B cell (primary cell): ENCODE results near the gene KLF1. TPM values are rescaled to one million over a fixed set of nuclear protein-coding genes. Genes with fewer than 3 reads are reported as not detected.

Source experiments
- ATAC-seq: fragments of 200-7000 bp; cut with Tn5 transposase; one replicate; pipeline ENCODE4 v1.10.0; 2021; ENCODE audit warnings: low read depth, mild to moderate bottlenecking, moderate number of reproducible peaks, moderate library complexity
- CTCF ChIA-PET: fragments of 350-600 bp; sonication (Branson Sonifier 250); formaldehyde crosslinking; loops from one replicate; lab custom pipeline; 2021; ENCODE audit warnings: antibody characterized with exemption, inconsistent platforms; lab: Charles Lee
- POLR2A ChIA-PET: fragments of 350-600 bp; sonication (Branson Sonifier 250); formaldehyde crosslinking; loops from one replicate; lab custom pipeline; 2021; ENCODE audit warnings: antibody characterized with exemption; lab: Charles Lee
- DNase-seq: peaks from one replicate; pipeline ENCODE4 v3.0.0; 2013
- H2AFZ ChIP-seq: 2 replicates; pipeline ENCODE4 v1.6.1; 2012; ENCODE audit warnings: mild to moderate bottlenecking, low read depth, low read length; ENCODE audit not compliant: insufficient read depth, poor library complexity, severe bottlenecking
- H3K27ac ChIP-seq, 2 donors: 1 replicate in 1 of 2; 2 replicates in 1 of 2; pipeline ENCODE4 v1.5.1; 2012 to 2013; ENCODE audit warnings: low read length in 2 of 2, mild to moderate bottlenecking in 2 of 2, moderate library complexity in 1 of 2
- H3K27me3 ChIP-seq, 4 experiments: fragments of 200-600 bp in 1 of 4; sonication (generic) in 1 of 4; replicated peaks in 1 of 4; 1 replicate in 2 of 4; 2 replicates in 2 of 4; pipeline versions ENCODE4 v1.6.1 to v1.7.0; 2013 to 2016; ENCODE audit warnings: low read length in 3 of 4, mild to moderate bottlenecking in 2 of 4, mixed read lengths in 1 of 4, moderate library complexity in 1 of 4; ENCODE audit not compliant: insufficient read depth in 4 of 4, control insufficient read depth in 3 of 4; ENCODE audit errors: control extremely low read depth in 1 of 4
- H3K36me3 ChIP-seq, 2 experiments: replicated peaks in 1 of 2; 1 replicate in 1 of 2; 2 replicates in 1 of 2; pipeline versions ENCODE4 v1.6.1 to v1.7.1; 2013; ENCODE audit warnings: low read length in 1 of 2; ENCODE audit not compliant: insufficient read depth in 2 of 2, control insufficient read depth in 1 of 2; ENCODE audit errors: control extremely low read depth in 1 of 2, extremely low read depth in 1 of 2
- H3K4me1 ChIP-seq, 2 donors: fragments of 200-600 bp in 1 of 2; sonication (generic) in 1 of 2; 1 replicate in 1 of 2; 2 replicates in 1 of 2; pipeline versions ENCODE4 v1.5.1 to v1.6.1; 2013 to 2017; ENCODE audit warnings: low read length in 2 of 2; ENCODE audit not compliant: control insufficient read depth in 2 of 2, insufficient read depth in 2 of 2
- H3K4me2 ChIP-seq: replicated peaks from 2 replicates; pipeline ENCODE3; 2012; ENCODE audit warnings: mild to moderate bottlenecking, low read depth, low read length; ENCODE audit not compliant: poor library complexity, severe bottlenecking
- H3K4me3 ChIP-seq, 5 experiments: fragments of 200-600 bp in 1 of 5; sonication (generic) in 1 of 5; 1 replicate in 3 of 5; 2 replicates in 2 of 5; pipeline versions ENCODE4 v1.5.1 to v1.7.0; 2011 to 2016; ENCODE audit warnings: low read length in 4 of 5, mild to moderate bottlenecking in 4 of 5, low read depth in 2 of 5, control low read depth in 1 of 5, moderate library complexity in 1 of 5; ENCODE audit not compliant: insufficient read depth in 1 of 5; ENCODE audit errors: control extremely low read depth in 1 of 5, extremely low read depth in 1 of 5
- H3K79me2 ChIP-seq: fragments of 200-600 bp; sonication (generic); one replicate; pipeline ENCODE4 v1.6.0; 2016; ENCODE audit warnings: low read length; ENCODE audit not compliant: control insufficient read depth, insufficient read depth
- H3K9ac ChIP-seq: fragments of 200-600 bp; sonication (generic); 2 replicates; pipeline ENCODE4 v1.6.1; 2017; ENCODE audit warnings: mild to moderate bottlenecking, low read length, moderate library complexity
- H3K9me3 ChIP-seq, 3 donors: one replicate each; pipeline versions ENCODE4 v1.6.1 to v1.7.1; 2013; ENCODE audit warnings: low read length in 2 of 3; ENCODE audit not compliant: control insufficient read depth in 2 of 3, insufficient read depth in 1 of 3; ENCODE audit errors: control extremely low read depth in 1 of 3
- H4K20me1 ChIP-seq: 2 replicates; pipeline ENCODE4 v1.6.0; 2012; ENCODE audit warnings: mild to moderate bottlenecking, low read length; ENCODE audit not compliant: insufficient read depth, control insufficient read depth, poor library complexity, severe bottlenecking
- H3K27ac Mint-ChIP-seq: one replicate; pipeline ENCODE4 v1.8.0; 2021; ENCODE audit warnings: mixed read lengths
- H3K27me3 Mint-ChIP-seq: one replicate; pipeline ENCODE4 v1.8.0; 2021; ENCODE audit warnings: mixed read lengths
- H3K4me1 Mint-ChIP-seq: one replicate; pipeline ENCODE4 v1.8.0; 2021; ENCODE audit warnings: mixed read lengths
- H3K4me3 Mint-ChIP-seq: one replicate; pipeline ENCODE4 v1.8.0; 2021; ENCODE audit warnings: mixed read lengths
- H3K9me3 Mint-ChIP-seq: one replicate; pipeline ENCODE4 v1.8.0; 2022; ENCODE audit warnings: mixed read lengths; ENCODE audit not compliant: insufficient read depth
- CTCF ChIP-seq: fragments of 200-600 bp; IDR thresholded peaks from one replicate; pipeline ENCODE4 v1.8.0; 2022; ENCODE audit warnings: antibody characterized with exemption, mild to moderate bottlenecking
- EZH2 ChIP-seq: IDR thresholded peaks from 2 replicates; pipeline ENCODE4 v1.6.1; 2012; ENCODE audit warnings: borderline replicate concordance, low read depth, mild to moderate bottlenecking, moderate library complexity, low read length; ENCODE audit not compliant: insufficient read depth, poor library complexity, severe bottlenecking
- WGBS: methylation state at CpG from one replicate; pipeline ENCODE4 v1.1.5; 2013; ENCODE audit warnings: missing lambda C conversion rate; ENCODE audit not compliant: insufficient coverage; 5-methylcytosine and 5-hydroxymethylcytosine counted together
- intact Hi-C: fragments of 100-400 bp; cut with micrococcal nuclease; formaldehyde crosslinking; loops from one replicate; pipeline ENCODE4 v1.10.0; 2022
- polyA plus RNA-seq: library from polyadenylated mRNA; depleted of rRNA; stranded (reverse); fragments of >200 nt; gene quantifications from 2 replicates; pipeline ENCODE4 v1.2.3, GENCODE V29; 2012
- total RNA-seq, 2 donors: library from RNA; stranded (reverse); fragments of 120-200 nt in 1 of 2; gene quantifications; 1 replicate in 1 of 2; 2 replicates in 1 of 2; pipeline versions ENCODE4 v1.2.3 to v1.2.4, GENCODE V29; 2013 to 2022

KLF1 gene
- total and polyA plus RNA-seq, 2 donors (not counting 1 experiment from before 2014, with no cell fraction given) = not detected

- Mint-ChIP-seq H3K4me3 (no peak overlapping the region), H3K27ac (no peak overlapping the region), H3K4me1 (no peaks in the 10 kb centered on the region), H3K9me3 (no peaks in the 10 kb centered on the region), H3K27me3 (no peaks in the 10 kb centered on the region)
- Histone ChIP-seq H2AFZ (no peak overlapping the region), H3K27ac (no peak overlapping the region), H3K4me1 (no peaks in the 10 kb centered on the region), H3K36me3 (peaks cover 0 to 27% of the 10 kb centered on the region in 2 experiments), H3K4me3 (no peak overlapping the region), H3K9me3 (no peaks in the 10 kb centered on the region), H3K9ac (no peak overlapping the region), H3K79me2 (no peaks in the 10 kb centered on the region), H3K27me3 (no peaks in the 10 kb centered on the region), H4K20me1 (no peaks in the 10 kb centered on the region), H3K4me2 (no peak overlapping the region)
- TF ChIP-seq EZH2 (no peak), CTCF (no peak)
- ChIA-PET CTCF (interaction anchor here (0.9 to 1.1 kb wide), 2 partner anchors 10 to 14 kb away, joined by 4 read pairs; partner anchors contain the start of gene GCDH), POLR2A (no interaction called here)
- intact Hi-C loops = no loop called here
- DNase-seq = no peak
- ATAC-seq = no peak
- WGBS = 71% methylated on average over 10 of the region's 10 CpGs
These were observed 13.0 kb upstream of the KLF1 start for GRCh38 chr19:12899891-12900518.

GRCh38 chr19:12896460-12896859 lies 9.5 kb upstream of the KLF1 start:
- H3K27me3 Mint-ChIP-seq = no peaks in the 10 kb centered on the region
- peaks cover 10% of the 10 kb centered on the region for H3K4me1 Mint-ChIP-seq
- H4K20me1 ChIP-seq = peaks cover 3% of the 10 kb centered on the region
- POLR2A ChIA-PET = no interaction called here
- intact Hi-C loops = no loop called here
- no peak overlapping the region for H3K27ac ChIP-seq
- no peaks in the 10 kb centered on the region for H3K27me3 ChIP-seq
- peaks cover 0 to 40% of the 10 kb centered on the region in 2 experiments for H3K36me3 ChIP-seq
- peaks cover 9% of the 10 kb centered on the region for H3K79me2 ChIP-seq
- no peak overlapping the region for H3K4me3 Mint-ChIP-seq
- H3K9me3 ChIP-seq = no peaks in the 10 kb centered on the region
- no peak overlapping the region for H2AFZ ChIP-seq
- no peak overlapping the region for H3K4me2 ChIP-seq
- CTCF ChIA-PET = no interaction called here
- TF ChIP-seq EZH2 (no peak), CTCF (no peak)
- no peak overlapping the region for H3K4me3 ChIP-seq
- 100% methylated on average over 17 of the region's 17 CpGs for WGBS
- no peaks in the 10 kb centered on the region for H3K9me3 Mint-ChIP-seq
- no peak overlapping the region for H3K9ac ChIP-seq
- DNase-seq = no peak
- ATAC-seq = no peak
- peaks cover 8% of the 10 kb centered on the region in 2 donors for H3K4me1 ChIP-seq
- H3K27ac Mint-ChIP-seq = no peak overlapping the region
